Measurements from ENCODE around the gene LRRK1.

Gene LRRK1

GRCh38 chr15:101025501-101025885, 106.3 kb downstream of the LRRK1 start:
- Histone ChIP-seq H3K9me3 (ENCODE audit: low read length) (no peaks in the 10 kb centered on the region), H3K4me1 (ENCODE audit: insufficient read depth, low read length, severe bottlenecking) (no peaks in the 10 kb centered on the region), H3F3A (ENCODE audit: insufficient read depth, low read length) (no peaks in the 10 kb centered on the region), H3K79me2 (ENCODE audit: insufficient read depth, low read length) (no peaks in the 10 kb centered on the region), H3K36me3 (ENCODE audit: insufficient read depth, low read length) (peaks cover 100% of the 10 kb centered on the region), H3K27me3 (ENCODE audit: insufficient read depth, low read length) (no peaks in the 10 kb centered on the region), H2AFZ (ENCODE audit: low read length) (no peak overlapping the region), H4K20me1 (ENCODE audit: insufficient read depth, low read length) (no peaks in the 10 kb centered on the region), H3K4me2 (ENCODE audit: low read length) (no peak overlapping the region), H3K9ac (ENCODE audit: low read length) (no peak overlapping the region), H3K9me2 (ENCODE audit: low read depth, low read length) (no peaks in the 10 kb centered on the region), H3K27ac (ENCODE audit: low read depth, low read length, poor library complexity, severe bottlenecking) (no peak overlapping the region), H3K4me3 (ENCODE audit: low read depth, low read length, poor library complexity, severe bottlenecking) (no peak overlapping the region)
- TF ChIP-seq CTCF (IDR thresholded peaks at IDR 0.05; ENCODE audit: low read length) (no peak), EZH2 (IDR thresholded peaks at IDR 0.05; ENCODE audit: borderline replicate concordance, low read length) (no peak)

DNA sequence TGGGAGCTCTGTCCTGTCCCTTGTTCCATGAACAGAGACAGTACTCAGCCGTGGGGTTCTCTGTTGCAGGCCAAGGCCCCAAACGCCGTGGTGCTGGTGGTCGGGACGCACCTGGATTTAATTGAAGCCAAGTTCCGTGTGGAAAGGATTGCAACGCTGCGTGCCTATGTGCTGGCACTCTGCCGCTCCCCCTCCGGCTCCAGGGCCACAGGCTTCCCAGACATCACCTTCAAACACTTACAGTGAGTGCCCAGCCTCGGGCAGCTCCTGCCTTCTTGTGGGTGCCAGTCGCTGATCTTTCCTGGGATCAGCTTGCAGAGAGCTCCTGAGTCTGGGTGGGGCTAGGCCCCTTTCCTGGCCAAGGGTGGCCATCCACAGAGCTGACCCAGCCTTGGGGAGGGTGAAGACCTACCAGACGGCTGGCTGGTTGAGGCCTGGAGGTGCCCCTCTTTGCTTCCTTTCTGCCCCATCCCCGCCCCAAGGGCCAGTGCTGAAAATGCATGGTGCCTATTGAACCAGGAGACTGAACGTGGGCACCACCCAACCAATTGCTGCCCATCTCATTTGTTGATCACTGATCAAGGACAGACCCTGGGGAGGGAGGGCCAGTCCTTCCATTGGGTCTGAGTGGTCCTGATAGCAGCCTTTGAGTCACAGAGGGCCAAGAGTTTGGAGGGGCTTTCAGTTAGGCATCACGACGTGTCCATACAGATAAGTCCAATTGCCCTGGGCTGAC, 106.9 kb downstream of the LRRK1 start:
- Histone ChIP-seq H3K9me3 (ENCODE audit: low read length) (no peaks in the 10 kb centered on the region), H4K20me1 (ENCODE audit: insufficient read depth, low read length) (no peaks in the 10 kb centered on the region)

GRCh38 chr15:101026656-101027272, 107.6 kb downstream of the LRRK1 start:
- Histone ChIP-seq H3K4me1 (ENCODE audit: insufficient read depth, low read length, severe bottlenecking) (no peaks in the 10 kb centered on the region), H3K9ac (ENCODE audit: low read length) (no peak overlapping the region), H4K20me1 (ENCODE audit: insufficient read depth, low read length) (no peaks in the 10 kb centered on the region), H3K9me2 (ENCODE audit: low read depth, low read length) (no peaks in the 10 kb centered on the region), H2AFZ (ENCODE audit: low read length) (no peak overlapping the region), H3F3A (ENCODE audit: insufficient read depth, low read length) (no peaks in the 10 kb centered on the region), H3K9me3 (ENCODE audit: low read length) (no peaks in the 10 kb centered on the region), H3K27ac (ENCODE audit: low read depth, low read length, poor library complexity, severe bottlenecking) (no peak overlapping the region), H3K4me3 (ENCODE audit: low read depth, low read length, poor library complexity, severe bottlenecking) (no peak overlapping the region), H3K36me3 (ENCODE audit: insufficient read depth, low read length) (peaks cover 100% of the 10 kb centered on the region), H3K79me2 (ENCODE audit: insufficient read depth, low read length) (no peaks in the 10 kb centered on the region), H3K27me3 (ENCODE audit: insufficient read depth, low read length) (no peaks in the 10 kb centered on the region), H3K4me2 (ENCODE audit: low read length) (no peak overlapping the region)
- TF ChIP-seq EZH2 (IDR thresholded peaks at IDR 0.05; ENCODE audit: borderline replicate concordance, low read length) (no peak), CTCF (IDR thresholded peaks at IDR 0.05; ENCODE audit: low read length) (no peak)

More for the DNA sequence above, 106.9 kb downstream of the LRRK1 start:
- Histone ChIP-seq H3K4me2 (ENCODE audit: low read length) (no peak overlapping the region), H3K4me1 (ENCODE audit: insufficient read depth, low read length, severe bottlenecking) (no peaks in the 10 kb centered on the region), H2AFZ (ENCODE audit: low read length) (no peak overlapping the region), H3K27ac (ENCODE audit: low read depth, low read length, poor library complexity, severe bottlenecking) (no peak overlapping the region), H3K79me2 (ENCODE audit: insufficient read depth, low read length) (no peaks in the 10 kb centered on the region), H3F3A (ENCODE audit: insufficient read depth, low read length) (no peaks in the 10 kb centered on the region), H3K9ac (ENCODE audit: low read length) (no peak overlapping the region), H3K36me3 (ENCODE audit: insufficient read depth, low read length) (peaks cover 100% of the 10 kb centered on the region), H3K9me2 (ENCODE audit: low read depth, low read length) (no peaks in the 10 kb centered on the region), H3K4me3 (ENCODE audit: low read depth, low read length, poor library complexity, severe bottlenecking) (no peak overlapping the region), H3K27me3 (ENCODE audit: insufficient read depth, low read length) (no peaks in the 10 kb centered on the region)
- no peak for TF ChIP-seq EZH2 (IDR thresholded peaks at IDR 0.05; ENCODE audit: borderline replicate concordance, low read length)
- no peak for TF ChIP-seq CTCF (IDR thresholded peaks at IDR 0.05; ENCODE audit: low read length)
